ENCODE measurements around the gene CCDC106.

- no peak for TF ChIP-seq POLR2AphosphoS5 (IDR thresholded peaks at IDR 0.05; ENCODE audit: low read depth, low read length)
- no peak for TF ChIP-seq POU2F2 (IDR thresholded peaks at IDR 0.05; ENCODE audit: low read depth, low read length)
- no peak for TF ChIP-seq POLR2A (IDR thresholded peaks at IDR 0.05; ENCODE audit: low read depth, low read length)
- no peak for TF ChIP-seq TAF1 (IDR thresholded peaks at IDR 0.05; ENCODE audit: low read depth, low read length)
- no peak for TF ChIP-seq SPI1 (IDR thresholded peaks at IDR 0.05; ENCODE audit: low read depth, low read length)
- TF ChIP-seq PAX5 (IDR thresholded peaks at IDR 0.05; ENCODE audit: insufficient read depth, low read length, severe bottlenecking): no peak
Measured at GRCh38 chr19:55677572-55678028, 29.6 kb downstream of the CCDC106 start.

All from GM12891 (cell line).